CD14-positive monocyte (primary cell): ENCODE measurements around the gene PPP2R5B. TPM values are rescaled to one million over a fixed set of nuclear protein-coding genes. Genes with fewer than 3 reads are reported as not detected.
A peak's percentile ranks its signal among the peaks of the same experiment; 100 is the strongest.

Experiments used
- DNase-seq, 3 donors: peaks; one replicate each; pipeline ENCODE4 v3.0.0-alpha.2; 2011 to 2022
- H2AFZ ChIP-seq: 2 replicates; pipeline ENCODE4 v1.6.0; 2012; ENCODE audit warnings: mild to moderate bottlenecking, low read depth, low read length, inconsistent platforms; ENCODE audit not compliant: insufficient read depth, poor library complexity, severe bottlenecking
- H3K27ac ChIP-seq, 2 donors: 1 replicate in 1 of 2; 2 replicates in 1 of 2; pipeline ENCODE4 v1.5.1; 2012 to 2013; ENCODE audit warnings: low read length in 2 of 2, control low read depth in 1 of 2, inconsistent platforms in 1 of 2, low read depth in 1 of 2, mild to moderate bottlenecking in 1 of 2
- H3K27me3 ChIP-seq, 2 donors: one replicate each; pipeline versions ENCODE4 v1.6.0 to v1.6.1; 2011 to 2013; ENCODE audit warnings: low read length in 2 of 2; ENCODE audit not compliant: control insufficient read depth in 2 of 2, insufficient read depth in 2 of 2
- H3K36me3 ChIP-seq, 2 donors: replicated peaks in 1 of 2; 1 replicate in 1 of 2; 2 replicates in 1 of 2; pipeline versions ENCODE4 v1.5.1 to v1.6.1; 2012 to 2013; ENCODE audit warnings: low read length in 2 of 2, control low read depth in 1 of 2, inconsistent platforms in 1 of 2, mild to moderate bottlenecking in 1 of 2; ENCODE audit not compliant: insufficient read depth in 2 of 2, control insufficient read depth in 1 of 2
- H3K4me1 ChIP-seq, 2 donors: 1 replicate in 1 of 2; 2 replicates in 1 of 2; pipeline versions ENCODE4 v1.5.1 to v1.6.1; 2012 to 2013; ENCODE audit warnings: low read length in 2 of 2, control low read depth in 1 of 2, inconsistent platforms in 1 of 2, mild to moderate bottlenecking in 1 of 2, moderate library complexity in 1 of 2; ENCODE audit not compliant: insufficient read depth in 2 of 2, control insufficient read depth in 1 of 2
- H3K4me2 ChIP-seq: replicated peaks from 2 replicates; pipeline ENCODE3; 2012; ENCODE audit warnings: low read length, moderate library complexity, mild to moderate bottlenecking; ENCODE audit not compliant: poor library complexity, severe bottlenecking; ENCODE audit errors: extremely low read depth
- H3K4me3 ChIP-seq, 3 experiments: fragments of 200-600 bp in 1 of 3; sonication (generic) in 1 of 3; replicated peaks in 1 of 3; 1 replicate in 2 of 3; 2 replicates in 1 of 3; pipeline ENCODE4 v1.5.1; 2011 to 2013; ENCODE audit warnings: low read length in 3 of 3, mild to moderate bottlenecking in 3 of 3, control low read depth in 2 of 3, low read depth in 2 of 3, inconsistent platforms in 1 of 3, moderate library complexity in 1 of 3
- H3K79me2 ChIP-seq: 2 replicates; pipeline ENCODE4 v1.6.0; 2012; ENCODE audit warnings: mild to moderate bottlenecking, control low read depth, inconsistent platforms, low read length, moderate library complexity; ENCODE audit not compliant: insufficient read depth
- H3K9ac ChIP-seq: 2 replicates; pipeline ENCODE4 v1.6.0; 2017; ENCODE audit warnings: low read length, mild to moderate bottlenecking; ENCODE audit not compliant: insufficient read depth, poor library complexity, severe bottlenecking
- H3K9me3 ChIP-seq, 2 donors: replicated peaks in 1 of 2; 1 replicate in 1 of 2; 2 replicates in 1 of 2; pipeline versions ENCODE4 v1.5.1 to v1.6.1; 2012 to 2013; ENCODE audit warnings: low read length in 2 of 2, control low read depth in 1 of 2; ENCODE audit not compliant: control insufficient read depth in 1 of 2, insufficient read depth in 1 of 2
- H4K20me1 ChIP-seq: 2 replicates; pipeline ENCODE4 v1.6.0; 2012; ENCODE audit warnings: mild to moderate bottlenecking, low read length, control low read depth, moderate library complexity; ENCODE audit not compliant: insufficient read depth
- H3K27ac Mint-ChIP-seq, 7 donors: one replicate each; pipeline ENCODE4 v1.8.0; 2020; ENCODE audit warnings: mild to moderate bottlenecking in 7 of 7, mixed read lengths in 7 of 7, moderate library complexity in 6 of 7, inconsistent platforms in 2 of 7
- H3K27me3 Mint-ChIP-seq, 3 donors: one replicate each; pipeline ENCODE4 v1.8.0; 2021 to 2022; ENCODE audit warnings: low read depth in 3 of 3, mild to moderate bottlenecking in 3 of 3, mixed read lengths in 3 of 3, moderate library complexity in 3 of 3, inconsistent platforms in 1 of 3
- H3K36me3 Mint-ChIP-seq, 2 donors: one replicate each; pipeline ENCODE4 v1.8.0; 2020; ENCODE audit warnings: mixed read lengths in 2 of 2, inconsistent platforms in 1 of 2, mild to moderate bottlenecking in 1 of 2
- H3K4me1 Mint-ChIP-seq: one replicate; pipeline ENCODE4 v1.8.0; 2020; ENCODE audit warnings: mild to moderate bottlenecking, mixed read lengths
- H3K4me3 Mint-ChIP-seq, 2 donors: one replicate each; pipeline ENCODE4 v1.8.0; 2020; ENCODE audit warnings: mild to moderate bottlenecking in 2 of 2, mixed read lengths in 2 of 2, moderate library complexity in 1 of 2
- H3K9me3 Mint-ChIP-seq, 7 donors: one replicate each; pipeline ENCODE4 v1.8.0; 2020 to 2022; ENCODE audit warnings: mixed read lengths in 7 of 7, mild to moderate bottlenecking in 6 of 7, moderate library complexity in 6 of 7, inconsistent platforms in 2 of 7
- CTCF ChIP-seq: fragments of 200-600 bp; IDR thresholded peaks from one replicate; pipeline ENCODE4 v1.8.0; 2022; ENCODE audit warnings: antibody characterized with exemption, mild to moderate bottlenecking
- WGBS: methylation state at CpG from one replicate; pipeline ENCODE4 v1.1.5; 2013; ENCODE audit warnings: missing lambda C conversion rate; ENCODE audit not compliant: insufficient coverage; 5-methylcytosine and 5-hydroxymethylcytosine counted together
- intact Hi-C, 2 donors: fragments of 100-400 bp; cut with micrococcal nuclease; formaldehyde crosslinking; loops; one replicate each; pipeline versions ENCODE4 v1.15.0 to v1.15.1; 2023
- polyA plus RNA-seq, 3 donors: library from polyadenylated mRNA; depleted of rRNA in 1 of 3; unstranded in 2 of 3; stranded (reverse) in 1 of 3; fragments of 300-500 nt in 2 of 3; fragments of >200 nt in 1 of 3; fragmentation: Illumina TruSeq in 2 of 3; gene quantifications; 1 replicate in 2 of 3; 2 replicates in 1 of 3; pipeline ENCODE4 v1.2.3, GENCODE V29; 2012 to 2021

Gene PPP2R5B
- polyA plus RNA-seq, 3 donors: 9.0 to 26.7 (median 9.4) TPM

DNA sequence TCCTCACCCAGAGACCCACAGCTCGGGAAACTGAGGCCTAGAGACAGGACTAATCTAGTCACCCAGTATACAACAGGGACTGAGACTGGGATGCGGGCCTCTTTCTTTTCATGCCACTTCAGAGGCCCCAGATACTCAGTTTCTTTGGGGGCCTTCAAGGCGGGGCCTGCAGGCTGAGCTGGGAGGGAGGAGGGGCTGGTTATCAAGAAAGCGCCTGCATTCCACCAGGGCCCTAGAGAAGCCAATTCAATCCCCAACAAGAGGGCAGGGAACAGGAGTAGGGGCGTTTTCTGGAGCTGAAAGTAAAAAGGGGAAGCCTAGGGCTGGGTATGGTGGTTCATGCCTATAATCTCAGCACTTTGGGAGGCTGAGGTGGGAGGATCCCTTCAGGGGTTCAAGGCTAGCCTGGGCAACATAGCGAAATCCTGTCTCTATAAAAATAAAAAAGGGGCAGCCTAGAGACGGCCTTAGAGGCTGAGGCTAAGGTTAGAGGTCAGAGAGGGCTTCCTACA, 9.1 kb upstream of the PPP2R5B start:
- peak overlapping the region; percentile 97 to 99 for H3K4me3 Mint-ChIP-seq
- H3K9ac ChIP-seq: peak overlapping the region; percentile 81
- peaks cover 37 to 43% of the 10 kb centered on the region in 2 donors for H3K36me3 ChIP-seq
- no CpG with 5 or more reads among the region's 7 CpGs for WGBS
- no peaks in the 10 kb centered on the region for H3K9me3 ChIP-seq
- peaks cover 24 to 26% of the 10 kb centered on the region in 2 donors for H3K4me1 ChIP-seq
- H3K79me2 ChIP-seq: peaks cover 16% of the 10 kb centered on the region
- H3K36me3 Mint-ChIP-seq: peaks cover 34 to 38% of the 10 kb centered on the region in 2 donors
- H3K4me1 Mint-ChIP-seq: peaks cover 27% of the 10 kb centered on the region
- no peak overlapping the region for H2AFZ ChIP-seq
- peak overlapping the region; percentile 90 to 99 (median 97) for H3K27ac Mint-ChIP-seq
- H3K4me2 ChIP-seq: peak overlapping the region; percentile 93
- peaks cover 0 to 3% (median 0%) of the 10 kb centered on the region in 7 donors for H3K9me3 Mint-ChIP-seq
- H3K4me3 ChIP-seq: peak overlapping the region in 2 of 3 experiments; percentile 84 to 94
- intact Hi-C loops: loop anchor here (5.0 kb wide), 2 partner anchors 112 to 207 kb away; partner anchors contain the start of genes SNX15 (in 2 of the 2), FAU (in 1 of the 2) and MRPL49 (in 1 of the 2)
- peaks cover 0 to 2% (median 0%) of the 10 kb centered on the region in 3 donors for H3K27me3 Mint-ChIP-seq
- no peaks in the 10 kb centered on the region for H3K27me3 ChIP-seq
- H4K20me1 ChIP-seq: peaks cover 28% of the 10 kb centered on the region
- TF ChIP-seq CTCF: no peak
- peak overlapping the region; percentile 69 to 84 for H3K27ac ChIP-seq
- no peak for DNase-seq

GRCh38 chr11:64916040-64916774, 8.3 kb upstream of the PPP2R5B start:
- peaks cover 28% of the 10 kb centered on the region for H4K20me1 ChIP-seq
- Mint-ChIP-seq H3K4me1 (peaks cover 27% of the 10 kb centered on the region), H3K36me3 (peaks cover 27 to 30% of the 10 kb centered on the region in 2 donors), H3K27me3 (peaks cover 0 to 2% (median 0%) of the 10 kb centered on the region in 3 donors), H3K9me3 (peaks cover 0 to 3% (median 0%) of the 10 kb centered on the region in 7 donors), H3K27ac (peak overlapping the region; percentile 90 to 99 (median 97)), H3K4me3 (peak overlapping the region; percentile 97 to 99)
- peak overlapping the region; percentile 69 to 84 for H3K27ac ChIP-seq
- peak overlapping the region; percentile 41 for H2AFZ ChIP-seq
- no peaks in the 10 kb centered on the region for H3K27me3 ChIP-seq
- no peaks in the 10 kb centered on the region for H3K9me3 ChIP-seq
- peak overlapping the region; percentile 81 for H3K9ac ChIP-seq
- H3K4me2 ChIP-seq: peak overlapping the region; percentile 93
- DNase-seq: peak; percentile 75 to 81 (median 77)
- intact Hi-C loops: loop anchor here (5.0 kb wide), 2 partner anchors 111 to 206 kb away; partner anchors contain the start of genes SNX15 (in 2 of the 2), FAU (in 1 of the 2) and MRPL49 (in 1 of the 2)
- H3K79me2 ChIP-seq: peaks cover 16% of the 10 kb centered on the region
- no peak for TF ChIP-seq CTCF
- H3K4me3 ChIP-seq: peak overlapping the region; percentile 76 to 94 (median 84)
- peaks cover 24 to 26% of the 10 kb centered on the region in 2 donors for H3K4me1 ChIP-seq
- H3K36me3 ChIP-seq: peaks cover 29 to 36% of the 10 kb centered on the region in 2 donors
- 16% methylated on average over 19 of the region's 23 CpGs for WGBS
